ENCODE results near the gene TGFB2.

- TF ChIP-seq CTCF (IDR thresholded peaks at IDR 0.05; ENCODE audit: insufficient read depth, low read length) (no peak), POLR2AphosphoS5 (IDR thresholded peaks at IDR 0.05; ENCODE audit: low read depth) (no peak), SPI1 (IDR thresholded peaks at IDR 0.05; ENCODE audit: borderline replicate concordance, low read depth) (no peak), REST (IDR thresholded peaks at IDR 0.05; ENCODE audit: insufficient replicate concordance, low read depth) (no peak), GABPA (IDR thresholded peaks at IDR 0.05; ENCODE audit: low read depth) (no peak)
These were observed 49.9 kb downstream of the TGFB2 start for GRCh38 chr1:218394989-218395388.
